Stimulated activated CD8-positive, alpha-beta memory T cell treated with anti-CD3 and anti-CD28 coated beads, Interleukin-12 subunit alpha, Interleukin-12 subunit beta, amount 100 ng/mL, for 24 hours (primary cell): ENCODE results near the gene INO80.

Experiments used
- DNase-seq: peaks from one replicate; pipeline ENCODE4 v3.0.0-alpha.2; 2020; ENCODE audit errors: extremely low read depth

The INO80 gene

DNA sequence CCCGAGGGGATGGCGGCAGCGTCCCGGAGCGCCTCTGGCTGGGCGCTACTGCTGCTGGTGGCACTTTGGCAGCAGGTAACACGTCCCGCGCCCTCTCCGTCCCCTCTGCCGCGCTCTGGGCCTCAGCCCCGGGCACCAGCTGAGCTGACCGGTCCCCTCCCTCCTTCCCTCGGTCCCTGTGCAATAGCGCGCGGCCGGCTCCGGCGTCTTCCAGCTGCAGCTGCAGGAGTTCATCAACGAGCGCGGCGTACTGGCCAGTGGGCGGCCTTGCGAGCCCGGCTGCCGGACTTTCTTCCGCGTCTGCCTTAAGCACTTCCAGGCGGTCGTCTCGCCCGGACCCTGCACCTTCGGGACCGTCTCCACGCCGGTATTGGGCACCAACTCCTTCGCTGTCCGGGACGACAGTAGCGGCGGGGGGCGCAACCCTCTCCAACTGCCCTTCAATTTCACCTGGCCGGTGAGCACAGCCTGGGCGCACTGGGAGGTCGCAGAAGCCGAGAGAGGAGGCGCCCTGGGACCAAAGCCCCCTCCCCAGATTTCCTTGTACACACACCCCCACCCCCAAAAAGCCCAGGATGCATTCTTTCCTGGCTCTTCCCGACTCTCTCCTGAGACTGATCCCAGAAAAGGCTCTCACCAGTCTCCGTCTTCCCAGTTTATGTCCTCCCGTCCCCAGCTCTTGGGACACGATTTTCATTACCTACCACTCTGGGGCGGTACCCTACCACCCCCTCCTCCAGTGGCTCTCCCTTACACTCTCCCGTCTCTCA is 186.2 kb downstream of the INO80 start:
- DNase-seq, result no peak
